Hippocampal formation (tissue), 2 donors: Measurements from ENCODE around the gene SPINK5.

Source experiments
- DNase-seq, 2 donors: peaks; one replicate each; lab custom pipeline; 2025; lab: John Stamatoyannopoulos, UW

The SPINK5 gene

GRCh38 chr5:148186248-148187003, 122.6 kb downstream of the SPINK5 start:
- DNase-seq: no peak
